WTC11 (cell line): ENCODE measurements around the gene RGS7.

Experiments used
- ETV6 ChIP-seq: sonication (generic); formaldehyde crosslinking; IDR thresholded peaks from 2 replicates; pipeline ENCODE4 v1.8.1; 2022; ENCODE audit warnings: mild to moderate bottlenecking, missing genetic modification reagents
- FOXP1 ChIP-seq: sonication (generic); formaldehyde crosslinking; IDR thresholded peaks from 2 replicates; pipeline ENCODE4 v1.8.0; 2022; ENCODE audit warnings: missing genetic modification reagents, mild to moderate bottlenecking, moderate library complexity, borderline replicate concordance
- JUN ChIP-seq: sonication (generic); formaldehyde crosslinking; IDR thresholded peaks from 2 replicates; pipeline ENCODE4 v1.8.0; 2023; ENCODE audit warnings: mild to moderate bottlenecking, missing genetic modification reagents
- SP1 ChIP-seq: sonication (generic); formaldehyde crosslinking; conservative IDR thresholded peaks from 2 replicates; pipeline ENCODE4 v1.8.1; 2022; ENCODE audit warnings: missing genetic modification reagents
- TP53 ChIP-seq: sonication (generic); formaldehyde crosslinking; IDR thresholded peaks from 2 replicates; pipeline ENCODE4 v1.8.1; 2023; ENCODE audit warnings: mild to moderate bottlenecking, missing genetic modification reagents
- TF ChIP-seq, protein P1 (sequence below): fragments of 200-600 bp; IDR thresholded peaks from 2 replicates; pipeline ENCODE4 v1.8.0; 2022; ENCODE audit warnings: antibody characterized with exemption
- TF ChIP-seq, protein P2 (sequence below): sonication (generic); formaldehyde crosslinking; IDR thresholded peaks from 2 replicates; pipeline ENCODE4 v1.8.0; 2022; ENCODE audit warnings: mild to moderate bottlenecking, missing genetic modification reagents

- TF ChIP-seq TP53 (CRISPR knock-in tag) = no peak
- TF ChIP-seq SP1 (CRISPR knock-in tag) = no peak
- TF ChIP-seq, protein P1, sequence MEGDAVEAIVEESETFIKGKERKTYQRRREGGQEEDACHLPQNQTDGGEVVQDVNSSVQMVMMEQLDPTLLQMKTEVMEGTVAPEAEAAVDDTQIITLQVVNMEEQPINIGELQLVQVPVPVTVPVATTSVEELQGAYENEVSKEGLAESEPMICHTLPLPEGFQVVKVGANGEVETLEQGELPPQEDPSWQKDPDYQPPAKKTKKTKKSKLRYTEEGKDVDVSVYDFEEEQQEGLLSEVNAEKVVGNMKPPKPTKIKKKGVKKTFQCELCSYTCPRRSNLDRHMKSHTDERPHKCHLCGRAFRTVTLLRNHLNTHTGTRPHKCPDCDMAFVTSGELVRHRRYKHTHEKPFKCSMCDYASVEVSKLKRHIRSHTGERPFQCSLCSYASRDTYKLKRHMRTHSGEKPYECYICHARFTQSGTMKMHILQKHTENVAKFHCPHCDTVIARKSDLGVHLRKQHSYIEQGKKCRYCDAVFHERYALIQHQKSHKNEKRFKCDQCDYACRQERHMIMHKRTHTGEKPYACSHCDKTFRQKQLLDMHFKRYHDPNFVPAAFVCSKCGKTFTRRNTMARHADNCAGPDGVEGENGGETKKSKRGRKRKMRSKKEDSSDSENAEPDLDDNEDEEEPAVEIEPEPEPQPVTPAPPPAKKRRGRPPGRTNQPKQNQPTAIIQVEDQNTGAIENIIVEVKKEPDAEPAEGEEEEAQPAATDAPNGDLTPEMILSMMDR = no peak
- no peak for TF ChIP-seq JUN (CRISPR knock-in tag)
- TF ChIP-seq FOXP1 (CRISPR knock-in tag) = no peak
- TF ChIP-seq, protein P2, sequence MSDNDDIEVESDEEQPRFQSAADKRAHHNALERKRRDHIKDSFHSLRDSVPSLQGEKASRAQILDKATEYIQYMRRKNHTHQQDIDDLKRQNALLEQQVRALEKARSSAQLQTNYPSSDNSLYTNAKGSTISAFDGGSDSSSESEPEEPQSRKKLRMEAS (CRISPR knock-in tag) = no peak
- no peak for TF ChIP-seq ETV6 (CRISPR knock-in tag)
Observed at GRCh38 chr1:240772131-240772530, 584.9 kb downstream of the RGS7 start.
